Vagina (tissue), 2 donors: ENCODE data around the gene INTS6. TPM values are rescaled to one million over a fixed set of nuclear protein-coding genes. Genes with fewer than 3 reads are reported as not detected.

Source experiments
- DNase-seq, 2 donors: peaks; one replicate each; pipeline ENCODE4 v3.0.0-alpha.2; 2017; ENCODE audit errors: extremely low spot score in 2 of 2
- H3K27ac ChIP-seq: fragments of 200-600 bp; sonication (generic); one replicate; pipeline ENCODE4 v1.5.1; 2019
- H3K27me3 ChIP-seq: fragments of 200-600 bp; sonication (generic); one replicate; pipeline ENCODE4 v1.5.1; 2019
- H3K36me3 ChIP-seq, 2 donors: fragments of 200-600 bp; sonication (generic); one replicate each; pipeline ENCODE4 v1.5.1; 2017 to 2019
- H3K4me1 ChIP-seq: fragments of 200-600 bp; sonication (generic); one replicate; pipeline ENCODE4 v1.5.1; 2019
- H3K4me3 ChIP-seq, 2 donors: fragments of 200-600 bp; sonication (generic); 1 replicate in 1 of 2; 2 replicates in 1 of 2; pipeline ENCODE4 v1.5.1; 2016 to 2019
- H3K9me3 ChIP-seq: fragments of 200-600 bp; sonication (generic); one replicate; pipeline ENCODE4 v1.5.1; 2019
- CTCF ChIP-seq, 3 experiments: fragments of 450-650 bp in 2 of 3; fragments of 200-600 bp in 1 of 3; sonication (generic) in 1 of 3; IDR thresholded peaks; one replicate each; pipeline ENCODE4 v1.5.1; 2017 to 2019; ENCODE audit warnings: antibody characterized with exemption in 3 of 3, mild to moderate bottlenecking in 2 of 3, moderate library complexity in 2 of 3
- POLR2A ChIP-seq, 2 donors: fragments of 450-650 bp; IDR thresholded peaks; one replicate each; pipeline ENCODE4 v1.6.1; 2017; ENCODE audit warnings: antibody characterized with exemption in 2 of 2, mild to moderate bottlenecking in 2 of 2, moderate library complexity in 2 of 2
- POLR2AphosphoS5 ChIP-seq, 2 donors: sonication (generic); formaldehyde crosslinking; IDR thresholded peaks; one replicate each; pipeline ENCODE4 v1.9.0; 2017; ENCODE audit warnings: antibody characterized with exemption in 2 of 2, mild to moderate bottlenecking in 2 of 2, low read depth in 1 of 2; ENCODE audit not compliant: insufficient read depth in 1 of 2
- intact Hi-C: fragments of 100-400 bp; cut with DNase I; formaldehyde crosslinking; loops from one replicate; pipeline ENCODE4 v1.15.1; 2023
- total RNA-seq: library from RNA; depleted of rRNA; stranded (reverse); fragments of >200 nt; gene quantifications from one replicate; pipeline ENCODE4 v1.2.3, GENCODE V29; 2016

Gene INTS6
- 56.2 TPM for total RNA-seq

- intact Hi-C loops = loop anchor here (2.0 kb wide), 2 partner anchors 132 to 350 kb away; partner anchors contain the start of gene WDFY2
- peak within 1 kb of the TSS; percentile 100 for H3K27ac ChIP-seq
- H3K9me3 ChIP-seq = no peaks in the 10 kb centered on the region
- peaks cover 0 to 31% of the 10 kb centered on the region in 2 donors for H3K36me3 ChIP-seq
- H3K4me3 ChIP-seq = peak within 1 kb of the TSS; percentile 94 to 99
- peak; percentile 83 to 100 for TF ChIP-seq POLR2AphosphoS5 (IDR thresholded peaks at IDR 0.05; ENCODE audit: insufficient read depth in 1 of 2, low read depth in 1 of 2)
- TF ChIP-seq CTCF (IDR thresholded peaks at IDR 0.05) = no peak
- peak; percentile 90 to 100 for TF ChIP-seq POLR2A (IDR thresholded peaks at IDR 0.05)
- peaks cover 28% of the 10 kb centered on the region for H3K4me1 ChIP-seq
- peak; percentile 100 for DNase-seq
- H3K27me3 ChIP-seq = no peaks in the 10 kb centered on the region
These were observed at the start of gene INTS6 for GRCh38 chr13:51452361-51453206. Gene INTS6 (minus strand): TSS chr13:51453036. CDS start chr13:51452525, 511 bp downstream.

GRCh38 chr13:51502153-51502651, 49.4 kb upstream of the INTS6 start:
- H3K4me3 ChIP-seq = no peak overlapping the region
- no peaks in the 10 kb centered on the region for H3K27me3 ChIP-seq

DNA sequence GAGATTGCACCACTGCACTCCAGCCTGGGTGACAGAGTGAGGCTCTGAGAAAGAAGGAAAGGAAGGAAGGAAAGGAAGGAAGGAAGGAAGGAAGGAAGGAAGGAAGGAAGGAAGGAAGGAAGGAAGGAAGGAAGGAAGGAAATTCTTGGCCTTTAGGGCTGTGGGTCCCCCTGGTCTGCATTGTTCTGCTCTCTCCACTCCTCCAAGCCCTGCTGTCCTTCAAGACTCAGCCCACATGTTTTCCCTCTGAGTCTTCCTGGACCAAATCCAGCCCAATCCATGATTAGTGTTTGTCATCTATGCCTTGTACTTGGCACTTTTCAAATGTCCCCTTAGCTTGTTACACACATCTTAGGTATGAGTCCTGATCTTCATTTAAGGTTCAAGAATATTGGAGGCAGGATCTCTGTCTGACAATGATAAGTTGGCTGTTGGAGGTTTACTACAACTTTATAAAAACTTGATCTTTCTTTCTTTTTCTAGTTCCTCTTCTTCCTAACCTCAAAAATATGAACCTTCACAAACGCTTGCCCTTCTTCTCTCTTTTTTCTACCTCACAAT, 48.8 kb upstream of the INTS6 start:
- Histone ChIP-seq H3K27ac (no peak overlapping the region), H3K36me3 (no peaks in the 10 kb centered on the region), H3K4me3 (no peak overlapping the region), H3K9me3 (no peaks in the 10 kb centered on the region), H3K27me3 (no peaks in the 10 kb centered on the region), H3K4me1 (no peaks in the 10 kb centered on the region)
- intact Hi-C loops = no loop called here
- no peak for TF ChIP-seq POLR2AphosphoS5 (IDR thresholded peaks at IDR 0.05; ENCODE audit: insufficient read depth in 1 of 2, low read depth in 1 of 2)
- no peak for TF ChIP-seq POLR2A (IDR thresholded peaks at IDR 0.05)
- no peak for TF ChIP-seq CTCF (IDR thresholded peaks at IDR 0.05)
- no peak for DNase-seq

More at GRCh38 chr13:51502153-51502651, 49.4 kb upstream of the INTS6 start:
- H3K27ac ChIP-seq = no peak overlapping the region
- DNase-seq = no peak
- no peaks in the 10 kb centered on the region for H3K9me3 ChIP-seq
- TF ChIP-seq CTCF (IDR thresholded peaks at IDR 0.05) (no peak), POLR2A (IDR thresholded peaks at IDR 0.05) (no peak), POLR2AphosphoS5 (IDR thresholded peaks at IDR 0.05; ENCODE audit: insufficient read depth in 1 of 2, low read depth in 1 of 2) (no peak)
- intact Hi-C loops = no loop called here
- no peaks in the 10 kb centered on the region for H3K4me1 ChIP-seq
- H3K36me3 ChIP-seq = no peaks in the 10 kb centered on the region

DNA sequence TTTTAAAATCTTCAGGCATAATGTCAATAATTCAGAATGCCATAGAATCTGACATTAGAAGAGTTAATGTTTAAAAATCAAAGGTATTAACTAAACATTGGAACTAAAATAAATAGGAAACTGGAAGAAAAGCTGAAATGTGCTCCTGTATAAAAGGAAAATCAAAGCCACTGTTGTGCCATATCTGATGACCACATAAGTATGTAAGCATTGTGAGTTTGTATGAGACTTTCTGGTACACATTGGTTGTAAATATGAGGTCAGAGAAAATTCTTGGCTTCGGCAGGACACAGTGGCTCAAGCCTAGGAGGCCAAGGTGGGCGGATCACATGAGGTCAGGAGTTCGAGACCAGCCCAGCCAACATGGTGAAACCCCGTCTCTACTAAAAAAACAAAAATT, 48.3 kb upstream of the INTS6 start:
- no peak overlapping the region for H3K4me3 ChIP-seq
- no peak for DNase-seq
- no peak for TF ChIP-seq POLR2AphosphoS5 (IDR thresholded peaks at IDR 0.05; ENCODE audit: insufficient read depth in 1 of 2, low read depth in 1 of 2)
- TF ChIP-seq CTCF (IDR thresholded peaks at IDR 0.05) = no peak
- TF ChIP-seq POLR2A (IDR thresholded peaks at IDR 0.05) = no peak
- no peaks in the 10 kb centered on the region for H3K27me3 ChIP-seq
- H3K4me1 ChIP-seq = no peaks in the 10 kb centered on the region
- intact Hi-C loops = no loop called here
- H3K36me3 ChIP-seq = no peaks in the 10 kb centered on the region
- no peak overlapping the region for H3K27ac ChIP-seq
- no peaks in the 10 kb centered on the region for H3K9me3 ChIP-seq
